ENCODE data around the gene GRID1.

GRID1 gene

GRCh38 chr10:86336341-86336740 is 30.3 kb downstream of the GRID1 start:
- peak; percentile 30 for DNase-seq

DNA sequence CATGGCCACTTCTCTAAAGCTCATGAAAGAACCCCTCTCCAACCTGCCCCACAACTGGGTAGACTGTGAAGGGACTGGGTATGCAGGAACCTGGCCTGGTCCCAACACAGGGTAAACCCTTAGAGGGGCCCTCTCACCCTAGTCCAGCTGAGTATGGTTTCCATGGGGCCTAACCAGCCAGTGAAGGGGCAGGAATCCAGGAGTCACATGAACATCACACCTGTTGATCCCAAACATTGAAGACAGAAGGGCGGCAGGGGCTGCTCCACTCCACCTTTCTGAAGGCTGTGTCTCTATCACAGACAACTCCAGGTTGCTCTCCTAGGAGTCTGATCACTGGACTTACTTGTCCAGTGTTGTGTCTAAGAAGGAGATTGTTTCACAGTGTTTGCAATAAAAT is 30.8 kb downstream of the GRID1 start:
- DNase-seq, result peak; percentile 46

DNA sequence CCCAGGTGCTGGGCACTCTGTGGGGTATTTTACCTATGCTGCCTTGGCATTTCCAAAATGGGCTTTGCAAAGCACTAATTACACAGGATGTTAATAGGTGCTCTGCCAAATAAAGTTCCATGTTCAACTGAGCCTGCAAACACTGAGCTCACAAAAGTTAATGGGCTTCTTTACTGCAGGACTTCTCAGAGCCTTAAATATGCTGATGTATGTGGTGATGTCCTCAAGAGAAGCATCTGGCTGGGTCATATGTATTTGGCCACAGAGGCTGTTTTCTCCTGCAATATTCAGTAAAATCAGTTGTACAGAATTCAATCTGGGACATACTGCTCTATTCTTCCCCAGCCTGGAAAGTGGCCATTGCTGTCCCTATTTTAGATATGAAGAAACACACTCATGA is 31.3 kb downstream of the GRID1 start:
- peak; percentile 88 for DNase-seq

DNA sequence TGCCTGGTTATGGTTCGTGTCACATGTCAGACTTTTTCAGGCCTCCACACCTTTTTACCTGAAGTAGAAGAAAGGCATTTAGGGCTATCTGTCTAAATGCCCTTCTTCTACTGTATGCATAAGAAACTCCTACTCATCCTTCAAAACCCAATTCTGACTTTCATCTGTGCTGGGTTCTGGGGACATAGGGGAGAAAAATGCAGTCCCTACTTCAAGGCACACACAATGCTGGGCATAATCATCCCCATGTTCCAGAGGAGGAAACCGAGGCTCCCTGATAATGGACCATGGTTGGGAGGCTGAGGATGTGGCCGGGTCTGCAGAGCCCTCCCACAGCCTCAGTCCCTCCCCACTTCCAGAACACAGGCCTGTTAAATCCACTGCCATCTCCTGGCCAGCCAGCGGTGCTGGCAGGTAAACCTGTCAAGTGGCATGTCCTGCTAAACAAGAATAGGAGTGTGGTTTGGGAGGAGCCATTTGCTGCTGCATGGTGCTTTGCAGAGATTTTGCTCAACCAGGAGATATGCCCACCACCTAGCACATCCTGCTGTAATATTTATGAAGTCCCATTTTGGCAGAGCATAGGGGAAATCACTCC is 32.0 kb downstream of the GRID1 start:
- DNase-seq, result peak; percentile 83

DNA sequence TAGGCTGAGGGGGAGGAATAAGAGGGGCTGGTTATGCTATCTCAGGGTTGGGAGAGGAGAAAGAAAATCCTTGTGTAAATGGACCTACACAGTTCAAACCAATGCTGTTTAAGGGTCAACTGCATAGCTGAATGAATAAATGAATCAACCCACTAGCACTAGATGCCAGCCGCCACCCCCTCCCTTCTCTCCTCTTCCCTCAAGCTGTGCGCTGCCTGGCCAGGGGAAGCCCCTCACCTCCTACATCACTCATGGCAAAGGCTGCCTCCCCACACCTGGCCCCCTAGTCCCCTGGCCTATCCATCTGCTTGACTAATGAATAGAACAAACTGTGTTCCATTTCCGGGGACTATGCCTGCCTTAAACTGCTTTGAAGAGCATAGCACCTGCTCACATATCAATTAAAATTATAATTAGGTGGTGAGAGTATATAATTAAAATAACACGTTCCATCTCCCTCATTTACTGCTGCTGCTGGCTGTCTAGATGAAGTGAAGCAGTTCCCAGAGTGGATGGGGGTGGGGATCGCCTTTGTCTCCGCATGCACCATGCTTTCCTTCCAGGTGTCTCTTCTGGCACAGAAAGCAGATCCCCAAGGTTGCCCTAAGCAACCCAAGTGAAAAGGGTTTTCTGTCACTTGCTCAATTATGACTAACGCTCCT is 32.6 kb downstream of the GRID1 start:
- peak; percentile 100 for DNase-seq

DNA sequence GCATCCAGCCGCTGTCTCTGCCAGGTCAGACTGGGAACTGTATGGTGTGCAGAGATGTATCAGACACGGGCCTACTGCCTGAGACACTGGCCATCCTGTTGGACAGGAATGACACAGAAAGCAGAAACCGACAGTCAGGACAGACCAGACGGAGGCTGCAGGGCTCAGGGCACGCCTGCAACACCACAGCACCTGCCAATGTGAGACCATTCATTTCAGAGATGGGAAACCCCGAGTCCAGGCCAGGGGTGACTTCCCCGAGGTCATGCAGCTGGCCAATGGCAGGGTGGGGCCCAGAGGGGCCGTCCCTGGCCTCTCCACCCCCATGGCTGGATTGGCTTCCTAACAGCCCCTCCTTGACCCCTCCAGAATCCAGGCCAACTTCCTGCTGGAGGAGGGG is 34.7 kb downstream of the GRID1 start:
- DNase-seq, result no peak

GRCh38 chr10:86330778-86331763 is 35.5 kb downstream of the GRID1 start:
- DNase-seq, result peak; percentile 38

DNA sequence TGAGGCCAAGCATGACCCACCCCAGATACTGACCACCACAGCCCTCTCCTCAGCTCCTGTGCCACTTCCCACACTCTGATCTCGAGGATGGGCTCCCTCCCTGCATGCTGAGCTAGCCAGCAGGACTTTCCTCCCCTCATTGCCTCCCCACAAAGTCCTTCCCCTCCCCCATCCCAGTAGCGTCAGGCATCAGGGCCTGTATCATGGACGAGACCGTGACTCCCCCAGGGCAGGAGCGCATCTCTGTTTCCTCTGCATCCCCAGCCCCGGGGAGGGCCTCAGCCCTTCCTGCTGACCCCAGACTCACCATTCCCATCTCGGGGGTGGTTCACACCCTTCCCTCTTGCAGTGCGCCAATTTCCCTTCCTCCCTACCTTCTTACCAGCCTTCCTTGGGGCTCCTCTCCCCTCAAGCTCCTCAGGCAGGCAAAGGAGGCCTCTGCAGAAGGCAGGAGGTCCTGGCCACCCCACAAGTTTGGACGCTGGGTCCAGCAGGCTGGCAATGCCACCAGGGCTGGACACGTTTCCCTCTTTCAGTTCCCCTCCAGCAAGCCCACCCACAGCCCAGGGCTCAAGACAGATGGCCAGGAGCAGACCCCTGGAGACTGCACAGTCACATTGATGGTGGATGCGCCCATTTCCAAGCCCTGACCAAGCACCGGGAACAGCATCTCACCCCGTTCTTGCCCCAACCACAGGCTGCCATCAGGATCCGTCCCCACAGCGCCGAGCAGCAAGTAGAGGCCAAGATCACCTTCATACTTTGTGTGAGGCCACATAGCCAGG is 36.5 kb downstream of the GRID1 start:
- DNase-seq, result no peak

- DNase-seq, result peak; percentile 31
Observed at GRCh38 chr10:86329093-86329710, 37.4 kb downstream of the GRID1 start.

DNA sequence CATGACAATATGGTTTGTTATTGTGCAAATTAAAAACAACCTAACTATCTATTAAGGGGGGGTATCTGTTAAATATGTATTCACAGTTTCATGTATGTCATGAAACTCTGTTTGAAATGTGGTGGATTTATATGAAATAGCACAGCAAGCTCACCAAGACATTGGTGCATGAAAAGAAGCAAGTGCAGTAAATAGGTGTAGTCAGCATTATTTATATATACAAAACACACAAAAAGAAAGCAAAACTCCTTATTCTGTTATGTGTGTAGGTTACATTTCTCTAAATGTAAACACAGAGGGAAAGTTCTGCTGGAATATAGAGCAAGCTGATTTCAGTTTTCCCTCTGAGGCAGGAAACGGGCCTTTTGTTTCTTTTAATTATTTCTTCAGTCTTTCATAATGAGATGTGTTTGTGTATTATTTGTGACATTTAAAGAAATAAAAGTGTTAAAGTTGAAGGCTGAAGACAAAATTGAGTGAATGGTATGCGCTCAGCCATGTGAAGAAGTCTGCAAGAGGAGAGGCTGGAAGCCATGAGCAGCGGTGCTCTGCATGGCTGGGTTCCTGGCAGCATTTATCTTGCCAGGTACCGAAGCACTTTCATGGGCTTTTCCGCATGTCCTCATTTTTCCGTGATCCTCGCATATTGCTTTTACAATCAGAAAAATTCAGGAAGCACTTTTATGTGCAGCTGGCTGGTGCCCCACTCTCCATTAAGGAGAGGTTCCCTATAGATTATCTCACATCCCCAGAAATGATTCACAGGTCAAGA is 38.5 kb downstream of the GRID1 start:
- DNase-seq, result peak; percentile 35

DNA sequence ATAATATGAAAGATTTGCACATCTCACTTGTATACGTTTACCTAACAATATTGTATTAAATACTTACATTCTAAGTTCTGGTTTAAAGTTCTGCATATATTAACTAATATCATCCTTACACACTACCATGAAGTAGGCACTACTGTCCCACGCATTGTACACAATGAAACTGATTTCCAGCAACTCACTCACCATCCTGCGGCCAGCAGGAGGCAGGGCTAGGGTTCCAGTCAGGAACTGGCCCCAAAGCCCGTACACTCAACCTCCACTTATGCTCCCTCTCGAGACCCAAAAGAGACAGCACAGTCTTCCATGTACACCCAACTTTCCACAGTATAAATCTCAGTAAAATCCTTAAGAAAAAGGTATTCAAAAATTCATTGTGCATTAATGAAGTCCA is 41.4 kb downstream of the GRID1 start:
- peak; percentile 51 for DNase-seq

GRCh38 chr10:86321568-86321967 is 45.0 kb downstream of the GRID1 start:
- DNase-seq, result peak; percentile 80

- peak; percentile 29 for DNase-seq
Observed at GRCh38 chr10:86319676-86320075, 46.9 kb downstream of the GRID1 start.

GRCh38 chr10:86317949-86318725 is 48.5 kb downstream of the GRID1 start:
- peak; percentile 59 for DNase-seq

DNA sequence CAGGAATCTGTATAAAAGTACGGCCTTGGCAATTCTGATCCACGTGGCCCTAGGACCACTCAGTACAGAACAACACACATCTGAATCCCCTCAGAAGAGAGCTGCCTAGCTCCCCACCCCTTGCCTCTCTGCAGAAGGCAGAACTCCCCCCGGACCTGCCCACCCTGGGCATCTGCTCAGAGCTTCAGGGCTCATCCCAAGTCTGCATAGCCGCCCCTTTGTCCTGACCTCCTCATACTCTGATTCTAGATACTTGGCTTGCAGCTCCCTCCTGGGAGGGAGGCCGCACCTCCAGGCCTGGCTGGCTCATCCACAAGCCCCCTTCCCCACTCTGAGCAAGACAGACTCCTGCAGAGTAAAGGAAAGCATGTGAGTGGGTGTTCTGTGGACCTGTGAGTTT is 49.6 kb downstream of the GRID1 start:
- no peak for DNase-seq

- no peak for DNase-seq
Observed at GRCh38 chr10:86316274-86316835, 50.2 kb downstream of the GRID1 start.

- no peak for DNase-seq
Observed at GRCh38 chr10:86315549-86315942, 51.0 kb downstream of the GRID1 start.

- peak; percentile 43 for DNase-seq
Observed at GRCh38 chr10:86314616-86315548, 51.7 kb downstream of the GRID1 start.

DNA sequence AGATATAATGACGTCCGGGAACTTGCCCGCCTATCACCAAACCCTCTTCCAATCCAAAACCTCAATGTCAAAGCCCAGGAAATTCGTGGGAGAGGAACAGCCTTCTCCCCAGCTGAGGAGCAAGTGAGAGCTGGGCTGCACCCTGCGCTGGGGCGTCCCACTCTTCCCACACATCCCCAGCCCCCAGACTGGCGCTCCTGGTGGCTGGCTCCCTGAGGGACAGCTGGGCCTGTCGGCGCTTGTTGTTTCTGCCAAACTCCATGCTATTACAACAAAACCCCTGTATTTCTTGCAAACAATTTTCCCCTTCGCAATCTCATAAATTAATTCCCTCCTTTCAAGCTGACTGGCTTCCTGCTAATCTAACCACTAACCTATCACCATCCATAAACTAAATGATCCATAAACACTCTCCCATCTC is 53.0 kb downstream of the GRID1 start:
- DNase-seq, result peak; percentile 75
